Sigmoid colon (tissue), 4 donors: ENCODE data around the gene SIRT5.

Experiments
- EP300 ChIP-seq, 4 donors: sonication (generic); formaldehyde crosslinking; IDR thresholded peaks; one replicate each; pipeline ENCODE4 v1.6.1; 2017; ENCODE audit warnings: antibody characterized with exemption in 4 of 4
- POLR2A ChIP-seq, 2 donors: fragments of 450-650 bp; IDR thresholded peaks; one replicate each; pipeline ENCODE4 v1.6.1; 2016; ENCODE audit warnings: antibody characterized with exemption in 2 of 2, mild to moderate bottlenecking in 2 of 2, moderate library complexity in 2 of 2
- POLR2AphosphoS5 ChIP-seq, 4 donors: sonication (generic); formaldehyde crosslinking; IDR thresholded peaks; one replicate each; pipeline ENCODE4 v1.6.1; 2017; ENCODE audit warnings: antibody characterized with exemption in 4 of 4
- TF ChIP-seq, protein P1 (sequence below), 4 experiments: fragments of 450-650 bp in 3 of 4; fragments of 200-600 bp in 1 of 4; IDR thresholded peaks; one replicate each; pipeline ENCODE4 v1.5.1; 2016 to 2019; ENCODE audit warnings: antibody characterized with exemption in 4 of 4, mild to moderate bottlenecking in 3 of 4, moderate library complexity in 2 of 4

DNA sequence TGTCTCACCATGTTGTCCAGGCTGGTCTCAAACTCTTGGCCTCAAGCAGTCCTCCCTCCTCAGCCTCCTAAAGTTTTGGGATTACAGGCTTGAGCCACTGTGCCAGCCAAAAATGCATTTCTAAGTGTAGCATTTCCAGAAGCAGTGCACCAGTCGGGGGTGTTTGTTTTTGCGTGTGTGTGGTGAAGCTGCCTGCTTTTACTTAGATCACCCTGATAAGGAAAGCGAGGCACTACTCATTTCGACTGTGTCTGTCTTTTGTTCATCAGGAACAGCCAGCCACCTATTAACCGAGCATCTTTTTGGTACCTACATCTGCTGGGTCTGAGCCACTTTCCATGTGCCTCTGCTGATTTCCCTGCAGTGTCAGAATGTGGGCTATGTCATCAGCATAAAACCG, 18.7 kb downstream of the SIRT5 start:
- TF ChIP-seq, protein P1, sequence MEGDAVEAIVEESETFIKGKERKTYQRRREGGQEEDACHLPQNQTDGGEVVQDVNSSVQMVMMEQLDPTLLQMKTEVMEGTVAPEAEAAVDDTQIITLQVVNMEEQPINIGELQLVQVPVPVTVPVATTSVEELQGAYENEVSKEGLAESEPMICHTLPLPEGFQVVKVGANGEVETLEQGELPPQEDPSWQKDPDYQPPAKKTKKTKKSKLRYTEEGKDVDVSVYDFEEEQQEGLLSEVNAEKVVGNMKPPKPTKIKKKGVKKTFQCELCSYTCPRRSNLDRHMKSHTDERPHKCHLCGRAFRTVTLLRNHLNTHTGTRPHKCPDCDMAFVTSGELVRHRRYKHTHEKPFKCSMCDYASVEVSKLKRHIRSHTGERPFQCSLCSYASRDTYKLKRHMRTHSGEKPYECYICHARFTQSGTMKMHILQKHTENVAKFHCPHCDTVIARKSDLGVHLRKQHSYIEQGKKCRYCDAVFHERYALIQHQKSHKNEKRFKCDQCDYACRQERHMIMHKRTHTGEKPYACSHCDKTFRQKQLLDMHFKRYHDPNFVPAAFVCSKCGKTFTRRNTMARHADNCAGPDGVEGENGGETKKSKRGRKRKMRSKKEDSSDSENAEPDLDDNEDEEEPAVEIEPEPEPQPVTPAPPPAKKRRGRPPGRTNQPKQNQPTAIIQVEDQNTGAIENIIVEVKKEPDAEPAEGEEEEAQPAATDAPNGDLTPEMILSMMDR (IDR thresholded peaks at IDR 0.05) = no peak
- TF ChIP-seq POLR2A (IDR thresholded peaks at IDR 0.05) (no peak), POLR2AphosphoS5 (IDR thresholded peaks at IDR 0.05) (no peak), EP300 (IDR thresholded peaks at IDR 0.05) (no peak)
